Measurements from ENCODE around the gene AP5B1. TPM values are rescaled to one million over a fixed set of nuclear protein-coding genes. Genes with fewer than 3 reads are reported as not detected.
"Not testable (repeated sequence)": the region's sequence is repeated elsewhere in the genome, so short reads cannot be mapped to it uniquely, and the experiment has no call there.

AP5B1 gene
- polyA plus RNA-seq, 1 experiment = 7.5 TPM

- no peak for TF ChIP-seq CTCF (IDR thresholded peaks at IDR 0.05; ENCODE audit: insufficient read depth, low read depth, low read length)
- CTCF ChIA-PET = interaction anchor here (0.6 to 1.6 kb wide), 5 partner anchors 10 to 24 kb away, joined by 3 to 10 read pairs (median 3); partner anchors contain the start of gene AP5B1
Observed at GRCh38 chr11:65766535-65766934, 14.2 kb downstream of the AP5B1 start.

GRCh38 chr11:65764434-65764833 is 16.3 kb downstream of the AP5B1 start:
- TF ChIP-seq CTCF (IDR thresholded peaks at IDR 0.05; ENCODE audit: insufficient read depth, low read depth, low read length) = no peak
- no peaks in the 10 kb centered on the region for H3K36me3 ChIP-seq (ENCODE audit: control insufficient read depth, insufficient read depth, low read length)
- DNase-seq (ENCODE audit: low read depth) = no peak
- POLR2A ChIA-PET = no interaction called here
- no peak overlapping the region for H3K4me3 ChIP-seq (ENCODE audit: low read depth, low read length)
- no peaks in the 10 kb centered on the region; the same call in 1 of the 2 replicates for H3K27me3 ChIP-seq (ENCODE audit: control insufficient read depth, insufficient read depth, low read length)
- CTCF ChIA-PET = interaction anchor here (1.5 to 2.2 kb wide), 2 partner anchors 15 to 53 kb away, joined by 3 to 12 read pairs; partner anchors contain the start of genes AP5B1 and KAT5

More at GRCh38 chr11:65766535-65766934, 14.2 kb downstream of the AP5B1 start:
- no peaks in the 10 kb centered on the region; the same call in 1 of the 2 replicates for H3K27me3 ChIP-seq (ENCODE audit: control insufficient read depth, insufficient read depth, low read length)
- no peak overlapping the region for H3K4me3 ChIP-seq (ENCODE audit: low read depth, low read length)
- DNase-seq (ENCODE audit: low read depth) = no peak
- H3K36me3 ChIP-seq (ENCODE audit: control insufficient read depth, insufficient read depth, low read length) = peaks cover 1% of the 10 kb centered on the region; the same call in 1 of the 2 replicates
- POLR2A ChIA-PET = no interaction called here

- DNase-seq (ENCODE audit: low read depth); H3K36me3 ChIP-seq (ENCODE audit: control insufficient read depth, insufficient read depth, low read length); H3K27me3 ChIP-seq (ENCODE audit: control insufficient read depth, insufficient read depth, low read length); H3K4me3 ChIP-seq (ENCODE audit: low read depth, low read length); CTCF ChIA-PET; POLR2A ChIA-PET: not testable (repeated sequence)
Observed at GRCh38 chr11:65762816-65763215, 18.0 kb downstream of the AP5B1 start.

GRCh38 chr11:65762169-65762568 is 18.6 kb downstream of the AP5B1 start:
- H3K27me3 ChIP-seq (ENCODE audit: control insufficient read depth, insufficient read depth, low read length); DNase-seq (ENCODE audit: low read depth); H3K36me3 ChIP-seq (ENCODE audit: control insufficient read depth, insufficient read depth, low read length); POLR2A ChIA-PET; H3K4me3 ChIP-seq (ENCODE audit: low read depth, low read length): not testable (repeated sequence)
- CTCF ChIA-PET = interaction anchor here (0.9 to 4.0 kb wide), 2 partner anchors 8 to 18 kb away, joined by 4 to 14 read pairs; no protein-coding TSS in a partner anchor

GRCh38 chr11:65745049-65745448 is 35.7 kb downstream of the AP5B1 start:
- peaks cover 12% of the 10 kb centered on the region for H3K27me3 ChIP-seq (ENCODE audit: control insufficient read depth, insufficient read depth, low read length)
- no peak for DNase-seq (ENCODE audit: low read depth)
- ChIA-PET CTCF (interaction anchor here (0.6 to 1.6 kb wide), 4 partner anchors 21 to 72 kb away, joined by 3 to 6 read pairs (median 4); no protein-coding TSS in a partner anchor), POLR2A (no interaction called here)
- H3K4me3 ChIP-seq (ENCODE audit: low read depth, low read length) = no peak overlapping the region
- H3K36me3 ChIP-seq (ENCODE audit: control insufficient read depth, insufficient read depth, low read length) = no peaks in the 10 kb centered on the region
- TF ChIP-seq CTCF (IDR thresholded peaks at IDR 0.05; ENCODE audit: insufficient read depth, low read depth, low read length) = no peak

GRCh38 chr11:65744699-65745042 is 36.1 kb downstream of the AP5B1 start:
- no peak for TF ChIP-seq CTCF (IDR thresholded peaks at IDR 0.05; ENCODE audit: insufficient read depth, low read depth, low read length)
- DNase-seq (ENCODE audit: low read depth) = no peak
- Histone ChIP-seq H3K36me3 (ENCODE audit: control insufficient read depth, insufficient read depth, low read length) (no peaks in the 10 kb centered on the region), H3K27me3 (ENCODE audit: control insufficient read depth, insufficient read depth, low read length) (peaks cover 12% of the 10 kb centered on the region), H3K4me3 (ENCODE audit: low read depth, low read length) (no peak overlapping the region)
- ChIA-PET POLR2A (no interaction called here), CTCF (interaction anchor here (0.6 to 1.6 kb wide), 6 partner anchors 10 to 73 kb away, joined by 3 to 6 read pairs (median 3); partner anchors contain the start of gene RNASEH2C)

Measured in BJ (cell line).